Spinal cord (tissue), 10 donors: Measurements from ENCODE around the gene MGME1. TPM values are rescaled to one million over a fixed set of nuclear protein-coding genes. Genes with fewer than 3 reads are reported as not detected.
A peak's percentile ranks its signal among the peaks of the same experiment; 100 is the strongest.

Experiments used
- DNase-seq, 6 donors: peaks; one replicate each; pipeline versions ENCODE4 v3.0.0 to v3.0.0-alpha.2; 2013 to 2015; ENCODE audit warnings: low spot score in 6 of 6, low read depth in 4 of 6
- H3K27ac ChIP-seq: one replicate; pipeline ENCODE4 v1.5.1; 2013; ENCODE audit warnings: low read depth, low read length, control low read depth
- H3K27me3 ChIP-seq: one replicate; pipeline ENCODE4 v1.6.1; 2013; ENCODE audit warnings: low read length; ENCODE audit not compliant: control insufficient read depth, insufficient read depth
- H3K36me3 ChIP-seq: one replicate; pipeline ENCODE4 v1.6.1; 2013; ENCODE audit warnings: low read length; ENCODE audit not compliant: control insufficient read depth, insufficient read depth
- H3K4me1 ChIP-seq: one replicate; pipeline ENCODE4 v1.6.1; 2013; ENCODE audit warnings: low read length; ENCODE audit not compliant: control insufficient read depth, insufficient read depth
- H3K4me3 ChIP-seq: one replicate; pipeline ENCODE4 v1.5.1; 2013; ENCODE audit warnings: low read depth, low read length, control low read depth
- H3K9me3 ChIP-seq: one replicate; pipeline ENCODE4 v1.6.1; 2013; ENCODE audit warnings: low read length; ENCODE audit not compliant: control insufficient read depth, insufficient read depth
- WGBS: methylation state at CpG from one replicate; pipeline ENCODE4 v1.1.5; 2013; ENCODE audit warnings: missing lambda C conversion rate; ENCODE audit not compliant: insufficient coverage; 5-methylcytosine and 5-hydroxymethylcytosine counted together
- polyA plus RNA-seq, 2 donors: library from polyadenylated mRNA; unstranded; fragments of 120-200 nt; gene quantifications; one replicate each; pipeline ENCODE4 v1.2.1, GENCODE V29; 2013; ENCODE audit not compliant: insufficient read length in 2 of 2
- total RNA-seq, 2 donors: library from RNA; depleted of rRNA in 1 of 2; stranded (reverse); fragments of 120-200 nt in 1 of 2; fragments of >200 nt in 1 of 2; gene quantifications; one replicate each; pipeline versions ENCODE4 v1.2.3 to v1.2.4, GENCODE V29; 2013 to 2014
- donor health status: healthy.

Gene MGME1
- total and polyA plus RNA-seq, 4 donors = 14.3 to 23.1 (median 17.5) TPM

DNA sequence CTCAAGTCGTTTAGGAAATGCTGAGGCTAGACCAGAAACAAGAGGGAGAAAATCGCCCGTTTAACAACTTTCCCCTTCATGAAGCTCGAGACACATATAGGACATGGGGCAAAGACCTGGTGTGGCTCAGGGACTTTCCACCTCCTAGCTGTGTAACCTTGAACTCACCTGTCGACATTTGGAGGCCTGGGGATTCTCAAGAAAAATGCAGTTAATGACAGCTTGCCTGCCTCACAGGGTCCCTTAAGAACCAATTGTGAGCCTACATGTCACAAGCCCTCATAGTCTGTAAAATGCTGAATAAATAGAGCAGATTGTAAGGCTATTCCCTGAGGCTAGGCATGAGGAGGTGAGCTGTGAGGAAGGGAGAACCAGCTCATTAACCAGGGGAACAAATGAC lies 35.1 kb downstream of the MGME1 start:
- Histone ChIP-seq H3K4me1 (peaks cover 29% of the 10 kb centered on the region), H3K9me3 (no peaks in the 10 kb centered on the region), H3K4me3 (no peak overlapping the region), H3K27ac (no peak overlapping the region), H3K36me3 (no peaks in the 10 kb centered on the region), H3K27me3 (no peaks in the 10 kb centered on the region)
- WGBS = 58% methylated on average over 5 of the region's 5 CpGs
- DNase-seq = no peak

DNA sequence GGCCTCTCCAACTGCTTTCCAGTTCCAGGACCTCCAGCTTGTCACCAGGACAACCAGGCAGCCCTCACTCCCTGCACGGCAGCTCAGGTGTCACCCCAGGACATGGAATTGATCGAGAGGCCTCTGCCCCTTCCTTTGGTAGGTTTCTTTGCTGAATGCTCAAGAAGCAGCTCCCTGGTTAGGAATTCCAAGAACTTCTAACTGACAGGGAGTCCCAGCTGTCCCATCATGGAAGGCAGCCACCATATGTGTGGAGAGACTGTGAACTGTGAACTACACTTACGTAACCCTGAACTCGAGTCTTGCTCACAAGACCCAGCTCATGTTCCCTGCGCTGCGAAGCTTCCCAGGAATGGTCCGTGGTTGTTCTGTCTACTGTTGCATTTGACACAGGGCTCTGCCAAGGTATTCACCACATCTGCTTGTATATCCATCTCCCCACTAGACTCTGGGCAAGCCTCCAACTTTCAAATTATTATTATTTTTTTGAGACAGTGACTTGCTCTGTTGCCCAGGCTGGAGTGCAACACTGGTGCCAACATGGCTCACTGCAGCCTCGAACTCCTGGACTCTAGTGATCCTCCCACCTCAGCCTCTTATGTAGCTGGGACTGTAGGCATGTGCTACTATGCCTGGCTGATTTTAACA lies 35.7 kb downstream of the MGME1 start:
- Histone ChIP-seq H3K9me3 (no peaks in the 10 kb centered on the region), H3K4me1 (peaks cover 29% of the 10 kb centered on the region), H3K36me3 (no peaks in the 10 kb centered on the region), H3K27me3 (no peaks in the 10 kb centered on the region), H3K27ac (no peak overlapping the region), H3K4me3 (no peak overlapping the region)
- DNase-seq = peak in 1 of 6 donors; percentile 58
- WGBS = 90% methylated on average over 6 of the region's 8 CpGs

GRCh38 chr20:18005170-18005989 lies 36.6 kb downstream of the MGME1 start:
- H3K4me1 ChIP-seq = peaks cover 29% of the 10 kb centered on the region
- 59% methylated on average over 16 of the region's 21 CpGs for WGBS

GRCh38 chr20:18005990-18006364 lies 37.2 kb downstream of the MGME1 start:
- Histone ChIP-seq H3K4me1 (peaks cover 28% of the 10 kb centered on the region), H3K36me3 (no peaks in the 10 kb centered on the region), H3K9me3 (no peaks in the 10 kb centered on the region), H3K4me3 (no peak overlapping the region), H3K27me3 (no peaks in the 10 kb centered on the region), H3K27ac (no peak overlapping the region)
- 47% methylated on average over 5 of the region's 6 CpGs for WGBS
- no peak for DNase-seq

More at GRCh38 chr20:18005170-18005989, 36.6 kb downstream of the MGME1 start:
- H3K27ac ChIP-seq = no peak overlapping the region
- no peak overlapping the region for H3K4me3 ChIP-seq
- DNase-seq = peak in 1 of 6 donors; percentile 84
- H3K27me3 ChIP-seq = no peaks in the 10 kb centered on the region
- H3K36me3 ChIP-seq = no peaks in the 10 kb centered on the region
- H3K9me3 ChIP-seq = no peaks in the 10 kb centered on the region

DNA sequence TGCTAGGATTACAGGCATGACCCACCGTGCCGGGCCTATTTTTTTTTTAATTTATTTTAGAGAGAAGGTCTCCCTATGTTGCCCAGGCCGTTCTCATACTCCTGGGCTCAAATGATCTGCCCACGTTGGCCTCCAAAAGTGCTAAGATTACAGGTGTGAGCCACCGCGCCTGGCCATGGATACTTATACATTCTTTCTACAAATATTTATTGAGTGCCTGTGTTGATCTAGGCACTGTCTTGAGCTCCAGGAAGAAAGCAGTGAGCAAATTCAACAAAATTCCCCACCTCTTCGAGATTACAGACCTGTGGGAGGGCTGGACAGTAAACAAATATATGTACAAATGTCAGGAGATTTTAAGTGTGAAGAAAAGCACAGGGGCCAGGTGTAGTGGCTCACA lies 37.9 kb downstream of the MGME1 start:
- peaks cover 22% of the 10 kb centered on the region for H3K4me1 ChIP-seq

GRCh38 chr20:18007534-18008292 lies 38.9 kb downstream of the MGME1 start:
- DNase-seq = peak in 3 of 6 donors; percentile 18 to 86 (median 49)
- Histone ChIP-seq H3K27me3 (no peaks in the 10 kb centered on the region), H3K4me3 (no peak overlapping the region), H3K9me3 (no peaks in the 10 kb centered on the region), H3K36me3 (no peaks in the 10 kb centered on the region), H3K27ac (peak overlapping the region; percentile 15), H3K4me1 (peaks cover 22% of the 10 kb centered on the region)
- WGBS = 48% methylated on average over 19 of the region's 19 CpGs

More for the DNA sequence above, 37.9 kb downstream of the MGME1 start:
- Histone ChIP-seq H3K4me3 (no peak overlapping the region), H3K36me3 (no peaks in the 10 kb centered on the region), H3K9me3 (no peaks in the 10 kb centered on the region), H3K27ac (no peak overlapping the region), H3K27me3 (no peaks in the 10 kb centered on the region)
- no peak for DNase-seq
- 100% methylated on average over 1 of the region's 7 CpGs for WGBS

- Histone ChIP-seq H3K9me3 (no peaks in the 10 kb centered on the region), H3K4me1 (peaks cover 22% of the 10 kb centered on the region), H3K27ac (no peak overlapping the region), H3K27me3 (no peaks in the 10 kb centered on the region), H3K4me3 (no peak overlapping the region), H3K36me3 (no peaks in the 10 kb centered on the region)
- WGBS = 95% methylated on average over 4 of the region's 7 CpGs
- no peak for DNase-seq
Measured at GRCh38 chr20:18009116-18009515, 40.3 kb downstream of the MGME1 start.

DNA sequence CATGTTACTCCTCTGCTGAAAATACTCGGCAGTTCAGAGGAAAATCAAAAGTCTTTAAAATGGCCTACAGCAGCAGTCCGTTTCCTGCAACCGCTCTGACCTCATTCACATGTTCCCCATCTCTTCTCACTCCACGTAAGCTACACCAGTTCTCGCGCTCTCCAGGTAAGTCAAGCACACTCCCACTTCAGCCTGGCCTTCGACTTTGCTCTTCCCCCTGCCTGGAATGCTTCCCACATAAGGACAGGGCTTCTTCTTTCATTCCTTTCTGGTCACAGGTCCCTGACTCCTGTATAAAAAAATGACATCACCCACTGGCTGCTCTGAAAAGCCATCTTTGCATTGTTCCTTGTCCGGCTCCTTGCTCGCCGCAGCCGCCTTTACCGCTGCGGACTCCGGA lies 42.7 kb downstream of the MGME1 start:
- no peak overlapping the region for H3K4me3 ChIP-seq
- 87% methylated on average over 14 of the region's 14 CpGs for whole genome bisulfite sequencing
- DNase-seq = no peak
- H3K36me3 ChIP-seq = no peaks in the 10 kb centered on the region
- H3K4me1 ChIP-seq = peaks cover 17% of the 10 kb centered on the region
- H3K27ac ChIP-seq = no peak overlapping the region
- no peaks in the 10 kb centered on the region for H3K27me3 ChIP-seq
- no peaks in the 10 kb centered on the region for H3K9me3 ChIP-seq

GRCh38 chr20:18011951-18012645 lies 43.3 kb downstream of the MGME1 start:
- Histone ChIP-seq H3K4me3 (no peak overlapping the region), H3K27me3 (no peaks in the 10 kb centered on the region), H3K9me3 (no peaks in the 10 kb centered on the region), H3K36me3 (no peaks in the 10 kb centered on the region), H3K27ac (no peak overlapping the region), H3K4me1 (peaks cover 11% of the 10 kb centered on the region)
- no peak for DNase-seq
- 97% methylated on average over 8 of the region's 21 CpGs for WGBS
